ENCODE results near the gene CDY2B. TPM values are rescaled to one million over a fixed set of nuclear protein-coding genes. Genes with fewer than 3 reads are reported as not detected.

The CDY2B gene, protein sequence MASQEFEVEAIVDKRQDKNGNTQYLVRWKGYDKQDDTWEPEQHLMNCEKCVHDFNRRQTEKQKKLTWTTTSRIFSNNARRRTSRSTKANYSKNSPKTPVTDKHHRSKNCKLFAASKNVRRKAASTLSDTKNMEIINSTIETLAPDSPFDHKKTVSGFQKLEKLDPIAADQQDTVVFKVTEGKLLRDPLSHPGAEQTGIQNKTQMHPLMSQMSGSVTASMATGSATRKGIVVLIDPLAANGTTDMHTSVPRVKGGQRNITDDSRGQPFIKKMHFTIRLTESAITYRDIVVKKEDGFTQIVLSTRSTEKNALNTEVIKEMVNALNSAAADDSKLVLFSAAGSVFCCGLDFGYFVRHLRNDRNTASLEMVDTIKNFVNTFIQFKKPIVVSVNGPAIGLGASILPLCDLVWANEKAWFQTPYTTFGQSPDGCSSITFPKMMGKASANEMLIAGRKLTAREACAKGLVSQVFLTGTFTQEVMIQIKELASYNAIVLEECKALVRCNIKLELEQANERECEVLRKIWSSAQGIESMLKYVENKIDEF
- not detected in 2 replicates for total RNA-seq

DNA sequence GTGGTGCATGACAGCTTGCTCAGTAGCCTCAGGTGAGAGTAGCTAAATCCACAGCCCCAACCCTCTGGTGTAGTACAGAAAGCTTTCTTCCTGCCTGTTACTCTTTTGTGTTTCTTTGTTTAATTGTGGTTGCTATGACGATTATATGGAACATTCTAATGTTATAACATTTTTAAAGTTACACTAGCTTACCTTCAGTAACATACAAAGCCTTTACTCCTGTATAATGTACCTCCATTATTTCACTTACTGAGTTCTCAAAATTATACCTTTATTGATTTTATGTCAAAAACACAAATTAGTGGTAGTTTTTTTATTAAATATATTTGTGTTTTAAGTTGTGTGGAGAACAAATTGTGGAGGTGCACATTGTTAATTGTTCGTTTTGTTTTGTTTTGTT, at the start of gene CDY2B:
Gene CDY2B, minus strand, starts transcription at position 101 of the 400 bp plus-strand sequence. CDS start 328 bp downstream, outside the sequence.

Other genes starting within 250 kb of the CDY2B start
- not detected in 2 replicates for gene CDY2A, start 145.6 kb upstream of the CDY2B start, total RNA-seq

All from vein endothelial cell (primary cell).